ENCODE data around the gene SDK1. TPM values are rescaled to one million over a fixed set of nuclear protein-coding genes. Genes with fewer than 3 reads are reported as not detected.

The SDK1 gene
- total RNA-seq, 2 donors from 2014 or later: 1.3 to 2.6 TPM

DNA sequence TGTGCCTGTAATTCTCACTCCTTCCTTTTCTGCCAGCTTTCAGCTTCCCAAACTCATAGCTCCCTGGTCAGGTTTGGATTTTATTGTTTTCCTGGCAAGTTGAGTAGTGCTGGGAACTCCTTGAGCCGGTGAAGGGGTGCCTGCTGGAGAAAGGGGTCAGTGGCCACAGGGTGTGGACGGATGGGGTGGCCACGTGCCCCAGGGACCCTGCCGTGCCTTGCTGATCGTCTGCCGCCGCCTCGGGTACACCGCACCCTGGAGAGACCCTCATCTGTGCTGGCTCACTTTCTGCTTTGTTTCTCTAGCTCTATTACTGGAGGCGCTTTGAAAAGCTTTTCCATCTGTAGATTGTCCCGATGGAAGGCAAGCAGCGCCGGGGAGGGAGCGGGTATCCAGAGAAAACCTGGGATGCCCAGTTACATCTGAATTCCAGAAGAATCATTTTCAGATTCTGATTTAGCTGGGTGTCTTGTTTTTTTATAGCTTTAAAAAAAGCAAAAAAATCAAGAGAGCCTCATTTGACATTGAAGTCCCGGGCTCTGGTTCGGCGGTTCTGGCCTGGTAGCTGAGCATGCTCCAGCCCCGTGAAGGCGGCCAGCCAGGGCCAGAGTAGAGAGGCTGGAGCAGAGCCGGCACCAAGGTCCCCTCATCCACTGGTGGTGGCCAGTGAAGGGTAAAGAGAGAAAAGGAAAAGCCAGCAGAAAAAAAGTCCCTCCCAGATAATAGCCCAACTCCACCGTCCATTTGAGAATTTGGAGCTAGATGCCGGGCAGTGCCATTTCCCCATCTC, 870.1 kb downstream of the SDK1 start:
- Histone ChIP-seq H3K27ac (no peak overlapping the region), H3K4me3 (no peak overlapping the region), H3K36me3 (no peaks in the 10 kb centered on the region), H3K27me3 (no peaks in the 10 kb centered on the region), H3K4me1 (no peaks in the 10 kb centered on the region), H3K9me3 (no peaks in the 10 kb centered on the region), H3K9ac (ENCODE audit: low read depth in 2 of 2, low read length in 2 of 2) (no peak overlapping the region)
- TF ChIP-seq, protein P1, sequence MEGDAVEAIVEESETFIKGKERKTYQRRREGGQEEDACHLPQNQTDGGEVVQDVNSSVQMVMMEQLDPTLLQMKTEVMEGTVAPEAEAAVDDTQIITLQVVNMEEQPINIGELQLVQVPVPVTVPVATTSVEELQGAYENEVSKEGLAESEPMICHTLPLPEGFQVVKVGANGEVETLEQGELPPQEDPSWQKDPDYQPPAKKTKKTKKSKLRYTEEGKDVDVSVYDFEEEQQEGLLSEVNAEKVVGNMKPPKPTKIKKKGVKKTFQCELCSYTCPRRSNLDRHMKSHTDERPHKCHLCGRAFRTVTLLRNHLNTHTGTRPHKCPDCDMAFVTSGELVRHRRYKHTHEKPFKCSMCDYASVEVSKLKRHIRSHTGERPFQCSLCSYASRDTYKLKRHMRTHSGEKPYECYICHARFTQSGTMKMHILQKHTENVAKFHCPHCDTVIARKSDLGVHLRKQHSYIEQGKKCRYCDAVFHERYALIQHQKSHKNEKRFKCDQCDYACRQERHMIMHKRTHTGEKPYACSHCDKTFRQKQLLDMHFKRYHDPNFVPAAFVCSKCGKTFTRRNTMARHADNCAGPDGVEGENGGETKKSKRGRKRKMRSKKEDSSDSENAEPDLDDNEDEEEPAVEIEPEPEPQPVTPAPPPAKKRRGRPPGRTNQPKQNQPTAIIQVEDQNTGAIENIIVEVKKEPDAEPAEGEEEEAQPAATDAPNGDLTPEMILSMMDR (IDR thresholded peaks at IDR 0.05): no peak
- intact Hi-C loops (cut with DNase I): no loop called here
- no peak for DNase-seq

DNA sequence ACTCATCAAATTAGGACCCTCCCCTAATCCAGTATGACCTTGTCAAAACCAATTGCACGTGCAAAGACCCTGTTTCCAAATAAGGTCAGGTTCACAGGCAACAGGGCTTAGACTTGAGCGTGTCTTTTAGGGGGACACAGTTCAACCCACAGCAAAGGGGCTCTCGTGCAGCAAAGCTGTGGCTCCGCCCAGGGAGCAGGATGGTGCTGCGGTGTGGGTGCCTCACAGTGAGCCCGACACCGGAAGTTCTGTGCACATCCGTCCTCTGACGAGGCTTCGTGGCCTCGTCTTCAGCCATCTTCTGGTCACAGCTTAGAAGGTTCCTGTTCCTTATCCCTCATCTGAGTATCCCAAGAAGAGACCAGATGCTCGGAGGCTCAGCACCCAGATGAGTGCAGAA, 871.8 kb downstream of the SDK1 start:
- H3K4me1 ChIP-seq: no peaks in the 10 kb centered on the region
- TF ChIP-seq, protein P1 (IDR thresholded peaks at IDR 0.05): no peak
- H3K9ac ChIP-seq (ENCODE audit: low read depth in 2 of 2, low read length in 2 of 2): no peak overlapping the region
- H3K27me3 ChIP-seq: no peaks in the 10 kb centered on the region
- no peak overlapping the region for H3K4me3 ChIP-seq
- no peak for DNase-seq
- H3K36me3 ChIP-seq: no peaks in the 10 kb centered on the region
- H3K9me3 ChIP-seq: no peaks in the 10 kb centered on the region
- intact Hi-C loops (cut with DNase I): no loop called here
- no peak overlapping the region for H3K27ac ChIP-seq

DNA sequence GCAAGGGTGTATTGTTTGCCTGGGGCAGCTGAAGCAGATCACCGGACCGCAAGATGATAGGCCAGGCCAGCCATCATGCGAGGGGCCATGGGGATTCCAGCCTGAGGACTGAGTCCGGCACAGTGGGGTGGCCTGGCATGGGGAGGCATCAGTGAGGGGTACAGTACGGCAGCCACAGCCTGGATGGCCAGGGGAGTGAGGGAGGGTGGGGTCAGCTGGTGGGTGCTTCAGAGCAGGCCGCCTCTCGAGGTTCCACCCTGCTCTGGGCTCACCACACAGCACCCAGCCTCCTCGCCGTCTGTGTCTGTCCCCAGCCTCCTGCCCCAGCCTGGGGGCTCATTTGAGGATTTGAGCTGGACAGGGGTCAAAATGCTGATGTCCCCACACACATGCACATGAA, 872.6 kb downstream of the SDK1 start:
- Histone ChIP-seq H3K27ac (no peak overlapping the region), H3K9me3 (no peaks in the 10 kb centered on the region), H3K36me3 (no peaks in the 10 kb centered on the region), H3K27me3 (no peaks in the 10 kb centered on the region), H3K9ac (ENCODE audit: low read depth in 2 of 2, low read length in 2 of 2) (no peak overlapping the region), H3K4me3 (no peak overlapping the region), H3K4me1 (no peaks in the 10 kb centered on the region)
- DNase-seq: no peak
- intact Hi-C loops (cut with DNase I): no loop called here
- TF ChIP-seq, protein P1 (IDR thresholded peaks at IDR 0.05): no peak

DNA sequence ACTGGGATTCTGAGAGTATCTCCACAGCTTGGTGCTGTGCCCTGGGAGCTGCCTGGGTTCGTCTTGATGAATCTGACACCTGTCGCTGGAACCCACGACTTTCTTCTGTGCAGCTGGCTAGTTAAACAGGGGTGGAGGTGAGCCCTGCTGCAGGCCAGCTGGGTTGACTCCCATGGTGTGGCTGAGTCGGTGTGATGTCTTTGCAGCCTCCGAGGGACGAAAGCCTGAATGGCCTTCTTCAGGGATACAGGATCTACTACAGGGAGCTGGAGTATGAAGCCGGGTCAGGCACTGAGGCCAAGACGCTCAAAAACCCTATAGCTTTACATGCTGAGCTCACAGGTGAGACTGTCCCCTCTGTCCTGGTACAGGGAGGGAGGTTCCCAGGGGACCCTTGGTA, 873.0 kb downstream of the SDK1 start:
- Histone ChIP-seq H3K27me3 (no peaks in the 10 kb centered on the region), H3K36me3 (no peaks in the 10 kb centered on the region), H3K4me3 (no peak overlapping the region), H3K4me1 (no peaks in the 10 kb centered on the region), H3K27ac (no peak overlapping the region), H3K9ac (ENCODE audit: low read depth in 2 of 2, low read length in 2 of 2) (no peak overlapping the region), H3K9me3 (no peaks in the 10 kb centered on the region)
- DNase-seq: no peak
- intact Hi-C loops (cut with DNase I): no loop called here
- TF ChIP-seq, protein P1 (IDR thresholded peaks at IDR 0.05): no peak

DNA sequence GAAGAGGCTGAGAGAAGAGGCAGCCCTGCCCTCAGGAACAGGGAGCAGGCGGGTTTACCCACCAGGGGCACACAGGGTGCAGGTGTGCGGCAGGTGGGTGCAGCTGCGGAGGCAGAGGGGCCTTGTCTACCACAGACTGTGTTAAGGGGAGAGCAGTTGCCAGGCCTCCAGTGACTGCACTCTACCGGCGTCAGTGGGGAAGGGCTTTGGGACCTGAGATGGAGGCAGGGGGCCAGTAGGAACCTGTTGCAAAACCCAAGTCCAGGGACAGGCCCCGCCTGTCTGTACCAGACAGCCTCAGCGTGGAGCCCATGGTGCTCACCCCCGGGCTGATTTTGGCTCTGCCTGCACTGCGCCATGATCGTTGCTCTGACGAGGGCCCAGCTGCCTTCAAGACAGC, 873.4 kb downstream of the SDK1 start:
- no peaks in the 10 kb centered on the region for H3K36me3 ChIP-seq
- intact Hi-C loops (cut with DNase I): no loop called here
- TF ChIP-seq, protein P1 (IDR thresholded peaks at IDR 0.05): no peak
- no peak overlapping the region for H3K9ac ChIP-seq (ENCODE audit: low read depth in 2 of 2, low read length in 2 of 2)
- no peaks in the 10 kb centered on the region for H3K4me1 ChIP-seq
- no peak overlapping the region for H3K27ac ChIP-seq
- no peaks in the 10 kb centered on the region for H3K27me3 ChIP-seq
- DNase-seq: no peak
- H3K4me3 ChIP-seq: no peak overlapping the region
- no peaks in the 10 kb centered on the region for H3K9me3 ChIP-seq

Data from colonic mucosa (tissue), 4 donors.